NCI-H748 (cell line): ENCODE results near the gene SARM1.

Experiments
- DNase-seq: peaks from one replicate; lab custom pipeline; 2025; ENCODE audit not compliant: unreplicated experiment; lab: John Stamatoyannopoulos, UW

SARM1 gene

GRCh38 chr17:28367641-28368305, 3.7 kb upstream of the SARM1 start:
- DNase-seq = no peak

- no peak for DNase-seq
Observed at GRCh38 chr17:28368306-28368831, 3.1 kb upstream of the SARM1 start.

GRCh38 chr17:28368915-28369683, 2.4 kb upstream of the SARM1 start:
- DNase-seq = no peak

GRCh38 chr17:28369684-28370034, 1.8 kb upstream of the SARM1 start:
- DNase-seq = no peak

- DNase-seq = peak; percentile 23
Observed at GRCh38 chr17:28370035-28370743, 1.3 kb upstream of the SARM1 start, which contains the start of gene VTN. Gene VTN, minus strand, starts transcription at chr17:28370307. Its CDS starts 104 bp downstream, at chr17:28370203.

GRCh38 chr17:28370744-28371103, 770 bp upstream of the SARM1 start:
- peak; percentile 45 for DNase-seq

- peak; percentile 72 for DNase-seq
Observed at GRCh38 chr17:28372203-28372944, 880 bp downstream of the SARM1 start.

- DNase-seq = no peak
Observed at GRCh38 chr17:28372945-28373274, 1.4 kb downstream of the SARM1 start.

- DNase-seq = no peak
Observed at GRCh38 chr17:28379814-28380801, 8.6 kb downstream of the SARM1 start.

GRCh38 chr17:28381141-28381825, 9.8 kb downstream of the SARM1 start:
- DNase-seq = peak; percentile 89

- peak; percentile 85 for DNase-seq
Observed at GRCh38 chr17:28384281-28385036, 13.0 kb downstream of the SARM1 start.

- peak; percentile 72 for DNase-seq
Observed at GRCh38 chr17:28385037-28385400, 13.5 kb downstream of the SARM1 start.

- no peak for DNase-seq
Observed at GRCh38 chr17:28385406-28385805, 13.9 kb downstream of the SARM1 start.

GRCh38 chr17:28386391-28386790, 14.9 kb downstream of the SARM1 start:
- no peak for DNase-seq

GRCh38 chr17:28388106-28388505, 16.6 kb downstream of the SARM1 start:
- DNase-seq = no peak

- DNase-seq = no peak
Observed at GRCh38 chr17:28390141-28390540, 18.6 kb downstream of the SARM1 start.

- DNase-seq = no peak
Observed at GRCh38 chr17:28390563-28390962, 19.1 kb downstream of the SARM1 start.

GRCh38 chr17:28390984-28391383, 19.5 kb downstream of the SARM1 start:
- no peak for DNase-seq

- DNase-seq = no peak
Observed at GRCh38 chr17:28391401-28391800, 19.9 kb downstream of the SARM1 start.
